GOT3 (cell line): ENCODE measurements around the gene CEBPZ.
"Not testable (repeated sequence)": the region's sequence is repeated elsewhere in the genome, so short reads cannot be mapped to it uniquely, and the experiment has no call there.

Experiments
- DNase-seq: peaks from one replicate; lab custom pipeline; 2025; ENCODE audit warnings: mixed read lengths; lab: John Stamatoyannopoulos, UW

Gene CEBPZ

GRCh38 chr2:37215250-37215649, 16.1 kb downstream of the CEBPZ start:
- DNase-seq = no peak

- no peak for DNase-seq
These were observed 19.5 kb downstream of the CEBPZ start for GRCh38 chr2:37211939-37212338.

GRCh38 chr2:37211212-37211611, 20.2 kb downstream of the CEBPZ start:
- no peak for DNase-seq

DNA sequence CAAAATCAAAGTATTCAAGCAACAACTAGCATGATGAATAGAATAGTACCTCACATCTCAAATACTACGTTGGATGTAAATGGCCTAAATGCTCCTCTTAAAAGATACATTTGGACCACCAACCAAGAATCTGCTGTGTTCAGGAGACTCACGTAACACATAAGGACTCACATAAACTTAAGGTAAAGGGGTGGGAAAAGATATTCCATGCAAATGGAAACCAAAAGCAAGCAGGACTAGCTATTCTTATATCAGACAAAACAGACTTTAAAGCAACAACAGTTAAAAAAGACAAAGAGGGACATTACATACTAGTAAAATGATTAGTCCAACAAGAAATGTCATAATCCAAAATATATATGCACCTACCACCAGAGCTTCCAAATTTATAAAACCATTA, 24.6 kb downstream of the CEBPZ start:
- not testable (repeated sequence) for DNase-seq

- no peak for DNase-seq
These were observed 25.6 kb downstream of the CEBPZ start for GRCh38 chr2:37205689-37206341.

DNA sequence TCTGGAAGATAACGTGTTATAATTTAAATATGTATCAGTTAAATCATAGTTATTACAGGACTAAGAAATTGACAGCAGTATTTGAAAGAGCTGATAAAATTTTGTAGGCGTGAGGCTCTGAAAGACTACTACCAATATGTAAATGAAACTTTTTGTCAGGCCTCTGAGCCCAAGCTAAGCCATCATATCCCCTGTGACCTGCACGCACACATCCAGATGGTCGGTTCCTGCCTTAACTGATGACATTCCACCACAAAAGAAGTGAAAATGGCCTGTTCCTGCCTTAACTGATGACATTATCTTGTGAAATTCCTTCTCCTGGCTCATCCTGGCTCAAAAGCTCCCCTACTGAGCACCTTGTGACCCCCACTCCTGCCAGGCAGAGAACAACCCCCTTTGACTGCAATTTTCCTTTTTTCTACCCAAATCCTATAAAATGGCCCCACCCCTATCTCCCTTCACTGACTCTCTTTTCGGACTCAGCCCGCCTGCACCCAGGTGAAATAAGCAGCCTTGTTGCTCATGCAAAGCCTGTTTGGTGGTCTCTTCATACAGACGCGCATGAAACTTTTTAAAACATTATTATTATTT, 26.2 kb downstream of the CEBPZ start:
- not testable (repeated sequence) for DNase-seq

DNA sequence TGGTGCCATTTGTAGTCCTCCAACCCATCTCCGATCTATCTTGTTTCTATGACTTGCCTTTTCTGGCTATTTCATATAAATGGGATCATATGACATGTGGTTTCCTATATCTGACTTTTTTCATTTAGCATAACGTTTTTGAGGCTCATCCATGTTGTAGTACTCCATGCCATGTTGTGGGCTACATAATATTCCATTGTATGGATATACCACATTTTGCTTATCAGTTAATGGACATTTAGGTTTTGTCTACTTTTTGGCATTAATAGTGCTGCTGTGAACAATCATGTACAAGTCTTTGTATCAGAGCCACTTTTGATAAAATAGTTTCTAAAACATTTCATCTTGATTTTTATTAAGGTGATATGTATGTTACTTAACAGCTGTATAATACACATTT, 27.7 kb downstream of the CEBPZ start:
- no peak for DNase-seq

GRCh38 chr2:37201766-37202165, 29.6 kb downstream of the CEBPZ start:
- no peak for DNase-seq

GRCh38 chr2:37201208-37201607, 30.2 kb downstream of the CEBPZ start:
- no peak for DNase-seq

- no peak for DNase-seq
These were observed 32.7 kb downstream of the CEBPZ start for GRCh38 chr2:37198681-37199065.

DNA sequence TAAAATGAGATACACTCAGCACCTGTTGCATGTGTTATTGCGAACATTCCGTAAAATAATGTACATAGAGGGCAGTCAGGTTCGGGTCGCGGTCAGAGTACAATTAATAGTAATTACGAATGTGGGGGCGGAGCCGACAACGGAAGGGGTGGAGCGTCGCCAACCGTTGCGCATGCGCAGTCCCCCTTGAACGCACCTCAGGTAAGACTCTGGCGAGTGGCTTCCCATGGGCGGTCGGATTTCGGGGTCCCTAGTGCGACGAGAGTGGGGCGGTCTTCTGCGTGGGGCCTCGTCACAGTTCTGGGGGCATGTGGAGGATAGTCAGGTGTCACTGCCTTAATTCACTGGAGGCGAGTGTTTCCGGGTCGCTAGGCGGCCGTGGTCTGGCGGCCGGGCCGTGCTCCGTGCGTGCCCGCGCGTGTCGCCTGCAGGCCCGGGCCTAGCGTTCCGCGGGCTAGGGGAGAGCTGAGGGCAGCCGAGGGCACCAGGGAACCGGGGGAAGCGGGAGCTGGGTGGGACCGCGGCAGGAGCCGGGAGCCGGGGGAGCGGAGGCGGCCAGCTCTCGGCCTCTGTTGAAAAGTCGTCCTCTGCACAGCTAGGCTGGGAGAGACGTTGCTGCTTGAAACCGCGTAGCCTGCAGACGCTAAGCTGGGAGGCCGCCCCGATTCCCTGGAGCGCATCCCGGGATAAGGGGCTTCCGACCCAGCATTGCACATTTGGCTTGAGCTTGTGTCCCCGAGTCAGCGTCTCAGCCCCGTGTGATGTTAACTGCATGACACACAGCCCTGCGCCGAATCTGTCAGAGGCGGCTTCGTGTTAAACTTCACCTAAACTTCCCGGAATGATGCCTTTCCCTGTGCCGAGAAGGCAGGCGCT, 34.8 kb downstream of the CEBPZ start, which contains the start of gene CEBPZOS:
TSS of gene CEBPZOS (plus strand) at position 177 of the 876 bp plus-strand sequence. CDS start 3,209 bp downstream, outside the sequence.
- DNase-seq = peak; percentile 64

GRCh38 chr2:37195862-37196319, 35.5 kb downstream of the CEBPZ start:
- not testable (repeated sequence) for DNase-seq

DNA sequence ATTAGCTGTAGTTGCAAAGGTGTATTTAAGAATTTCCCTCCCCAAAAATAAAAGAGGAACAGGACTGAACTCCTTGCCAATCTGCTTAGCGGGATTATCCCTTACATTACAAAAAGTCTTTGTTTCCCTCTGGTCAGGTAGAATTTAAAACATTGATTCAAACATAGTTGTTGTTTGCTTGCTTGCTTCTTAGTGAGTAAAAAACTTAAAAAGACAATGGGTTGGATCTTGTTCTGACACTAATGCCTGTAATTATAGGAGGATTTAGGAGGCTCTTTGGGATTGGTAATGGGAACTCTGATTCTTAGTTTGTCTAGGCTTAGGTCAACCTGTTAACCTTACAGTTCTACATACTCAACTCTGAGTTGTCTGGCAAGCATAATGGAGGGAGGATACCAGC, 38.8 kb downstream of the CEBPZ start:
- no peak for DNase-seq

DNA sequence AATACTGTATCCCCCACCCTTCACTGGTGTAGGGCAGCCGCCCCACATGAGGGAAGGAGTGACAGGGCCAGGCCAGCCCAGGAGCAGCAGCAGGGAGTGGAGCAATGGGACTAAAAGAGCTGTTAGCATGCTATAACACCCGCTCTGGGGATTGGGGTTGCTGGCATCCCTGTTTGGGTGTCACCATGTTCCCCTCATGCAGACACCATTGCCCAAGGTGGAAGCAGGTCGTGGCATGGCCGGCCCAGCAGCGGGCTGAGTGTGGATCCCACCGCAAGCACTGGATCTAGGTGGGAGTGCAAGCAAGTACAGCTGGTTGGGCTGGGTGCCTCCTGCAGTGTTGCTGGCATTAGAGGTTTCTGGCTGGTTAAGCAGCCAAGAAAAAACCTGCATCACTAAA, 39.6 kb downstream of the CEBPZ start:
- DNase-seq = no peak

- no peak for DNase-seq
These were observed 40.1 kb downstream of the CEBPZ start for GRCh38 chr2:37191253-37191652.

- DNase-seq = no peak
These were observed 41.1 kb downstream of the CEBPZ start for GRCh38 chr2:37190290-37190689.

GRCh38 chr2:37189452-37190153, 41.8 kb downstream of the CEBPZ start:
- DNase-seq = peak; percentile 5

DNA sequence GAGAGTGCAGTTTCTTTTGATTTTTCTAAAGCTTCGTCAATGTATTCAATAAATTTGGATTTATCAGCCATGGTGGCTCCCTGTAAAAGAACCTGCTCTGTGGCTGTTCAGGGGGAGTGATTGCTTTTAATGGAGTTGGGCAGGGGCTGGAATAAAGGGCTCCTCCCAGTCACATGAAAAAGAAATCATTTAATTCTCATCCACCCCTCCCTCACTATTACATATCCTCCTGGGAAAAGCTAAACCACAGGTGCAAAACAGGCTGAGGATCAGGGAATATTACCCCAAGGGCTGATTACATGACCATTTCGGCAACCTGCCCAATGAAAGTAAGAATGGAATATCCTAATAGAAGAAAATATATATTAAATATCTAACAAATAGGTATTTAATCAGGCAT, 42.8 kb downstream of the CEBPZ start, which contains the start of gene SULT6B1:
TSS of gene SULT6B1 (minus strand) at position 101 of the 400 bp plus-strand sequence. CDS start at position 71, 30 bp downstream.
- no peak for DNase-seq

DNA sequence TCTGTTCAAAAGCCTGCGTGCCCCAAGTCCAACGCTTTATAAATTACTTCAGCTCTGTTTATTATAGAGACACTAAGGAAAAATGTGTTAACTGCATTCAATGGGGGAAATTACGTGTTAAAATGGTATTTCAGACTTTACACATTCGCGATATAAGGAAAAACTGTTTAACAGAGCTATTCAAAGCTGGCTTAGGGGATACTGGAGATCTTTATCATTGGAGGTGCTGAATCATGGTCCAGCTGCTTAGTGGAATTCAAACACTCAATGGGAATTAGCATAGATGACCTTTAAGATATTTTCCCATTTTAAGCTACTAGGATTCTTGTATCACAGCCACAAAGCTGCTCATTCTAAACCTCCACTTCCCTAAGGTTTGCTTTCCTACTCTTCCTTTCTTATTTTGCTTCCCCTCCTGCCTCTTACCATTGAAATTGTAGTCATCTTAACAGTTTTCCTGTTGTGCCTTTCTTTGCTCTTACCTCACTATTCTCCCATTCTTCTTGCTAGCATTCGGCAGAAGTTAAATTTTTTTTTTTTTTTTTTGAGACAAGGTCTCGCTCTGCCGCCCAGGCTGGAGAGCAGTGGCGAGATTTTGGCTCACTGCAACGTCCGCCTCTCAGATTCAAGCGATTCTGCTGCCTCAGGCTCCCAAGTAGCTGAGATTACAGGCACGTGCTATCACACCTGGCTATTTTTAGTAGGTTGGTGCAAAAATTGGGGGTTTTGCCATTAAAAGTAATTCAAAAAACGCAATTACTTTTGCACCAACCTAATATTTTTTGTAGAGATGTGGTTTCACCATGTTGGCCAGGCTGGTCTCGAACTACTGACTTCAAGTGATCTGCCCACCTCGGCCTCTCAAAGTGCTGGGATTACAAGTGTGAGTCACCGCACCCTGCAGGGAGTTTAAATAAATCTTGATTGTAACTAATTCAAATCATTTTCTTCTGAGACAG, 49.4 kb downstream of the CEBPZ start:
- no peak for DNase-seq

GRCh38 chr2:37180640-37181039, 50.8 kb downstream of the CEBPZ start:
- DNase-seq = no peak
